SU-DHL-6 (cell line): ENCODE data around the gene LRRC17.

Source experiments
- H2AFZ ChIP-seq: fragments of 200-600 bp; sonication (generic); 2 replicates; pipeline ENCODE4 v1.6.1; 2014; ENCODE audit warnings: low read depth, mild to moderate bottlenecking, moderate library complexity, mixed read lengths, antibody characterized with exemption, low read length; ENCODE audit not compliant: severe bottlenecking
- H3F3A ChIP-seq: fragments of 200-600 bp; shearing (Covaris generic); 2 replicates; pipeline ENCODE4 v1.6.0; 2016; ENCODE audit warnings: antibody characterized with exemption, mild to moderate bottlenecking; ENCODE audit not compliant: insufficient read depth
- H3K27ac ChIP-seq: fragments of 200-600 bp; sonication (generic); 2 replicates; pipeline ENCODE4 v1.5.1; 2016; ENCODE audit warnings: low read depth, mild to moderate bottlenecking, low read length, moderate library complexity, mixed read lengths
- H3K27me3 ChIP-seq: fragments of 200-600 bp; sonication (generic), shearing (Covaris generic); 2 replicates; pipeline ENCODE4 v1.6.0; 2014; ENCODE audit warnings: mild to moderate bottlenecking, low read length
- H3K36me3 ChIP-seq: fragments of 200-600 bp; sonication (generic); 2 replicates; pipeline ENCODE4 v1.6.1; 2014; ENCODE audit warnings: mild to moderate bottlenecking, low read length, mixed read lengths
- H3K4me2 ChIP-seq: fragments of 300-600, 200-600 bp; shearing (Covaris generic), sonication (generic); 2 replicates; pipeline ENCODE4 v1.6.0; 2014; ENCODE audit warnings: low read length, low read depth, mild to moderate bottlenecking; ENCODE audit not compliant: poor library complexity, severe bottlenecking
- H3K4me3 ChIP-seq: fragments of 200-600 bp; sonication (generic); 2 replicates; pipeline ENCODE4 v1.5.1; 2014; ENCODE audit warnings: antibody characterized with exemption, low read length, mild to moderate bottlenecking, mixed read lengths; ENCODE audit not compliant: insufficient read depth, poor library complexity, severe bottlenecking
- H3K79me2 ChIP-seq: fragments of 200-600 bp; sonication (generic); 2 replicates; pipeline ENCODE4 v1.6.1; 2014; ENCODE audit warnings: mild to moderate bottlenecking, low read length, moderate library complexity; ENCODE audit not compliant: insufficient read depth
- H3K9ac ChIP-seq: fragments of 200-600 bp; sonication (generic); 2 replicates; pipeline ENCODE4 v1.7.0; 2014; ENCODE audit warnings: mild to moderate bottlenecking, low read length
- H3K9me2 ChIP-seq: fragments of 200-600 bp; sonication (generic); replicated peaks from 2 replicates; pipeline ENCODE4 v1.6.1; 2014; ENCODE audit warnings: low read length; ENCODE audit not compliant: insufficient read depth
- H3K9me3 ChIP-seq: fragments of 200-600 bp; sonication (generic); 2 replicates; pipeline ENCODE4 v1.6.1; 2014; ENCODE audit warnings: low read length, mixed read lengths; ENCODE audit not compliant: insufficient read depth
- H4K20me1 ChIP-seq: fragments of 200-600 bp; sonication (generic); 2 replicates; pipeline ENCODE4 v1.6.1; 2014; ENCODE audit warnings: low read depth, mild to moderate bottlenecking, antibody characterized with exemption, low read length, moderate library complexity, mixed read lengths
- CTCF ChIP-seq: fragments of 200-600 bp; sonication (generic); IDR thresholded peaks from one replicate; pipeline ENCODE4 v1.5.1; 2017; ENCODE audit warnings: antibody characterized with exemption, mild to moderate bottlenecking, low read length, moderate library complexity; ENCODE audit not compliant: insufficient read depth, poor library complexity, severe bottlenecking
- EZH2phosphoT487 ChIP-seq: fragments of 200-600 bp; sonication (generic), shearing (Covaris generic); conservative IDR thresholded peaks from 2 replicates; pipeline ENCODE4 v1.6.1; 2018; ENCODE audit warnings: mild to moderate bottlenecking, antibody characterized with exemption, low read length, moderate library complexity, mixed read lengths

The LRRC17 gene

GRCh38 chr7:102918845-102919244 is 6.0 kb downstream of the LRRC17 start:
- Histone ChIP-seq H3K27me3 (no peaks in the 10 kb centered on the region), H3K27ac (no peak overlapping the region), H3K9me3 (no peaks in the 10 kb centered on the region), H4K20me1 (no peaks in the 10 kb centered on the region), H3K79me2 (no peaks in the 10 kb centered on the region), H2AFZ (no peak overlapping the region), H3K9me2 (no peaks in the 10 kb centered on the region), H3K4me3 (no peak overlapping the region), H3K36me3 (no peaks in the 10 kb centered on the region), H3K9ac (no peak overlapping the region), H3F3A (no peaks in the 10 kb centered on the region), H3K4me2 (no peak overlapping the region)
- TF ChIP-seq CTCF (no peak), EZH2phosphoT487 (no peak)

- Histone ChIP-seq H3K4me3 (no peak overlapping the region), H3K36me3 (no peaks in the 10 kb centered on the region), H3F3A (no peaks in the 10 kb centered on the region), H3K27ac (no peak overlapping the region), H3K9me2 (no peaks in the 10 kb centered on the region), H3K4me2 (no peak overlapping the region), H3K9me3 (no peaks in the 10 kb centered on the region), H3K9ac (no peak overlapping the region), H3K79me2 (no peaks in the 10 kb centered on the region), H2AFZ (no peak overlapping the region), H4K20me1 (no peaks in the 10 kb centered on the region), H3K27me3 (no peaks in the 10 kb centered on the region)
- no peak for TF ChIP-seq CTCF
- no peak for TF ChIP-seq EZH2phosphoT487
These were observed 13.4 kb downstream of the LRRC17 start for GRCh38 chr7:102925976-102926782.

- Histone ChIP-seq H3K36me3 (no peaks in the 10 kb centered on the region), H3K79me2 (no peaks in the 10 kb centered on the region), H3K4me2 (no peak overlapping the region), H3K27ac (no peak overlapping the region), H3K9me3 (no peaks in the 10 kb centered on the region), H3K27me3 (no peaks in the 10 kb centered on the region), H4K20me1 (no peaks in the 10 kb centered on the region), H2AFZ (no peak overlapping the region), H3K9me2 (no peaks in the 10 kb centered on the region), H3K4me3 (no peak overlapping the region), H3K9ac (no peak overlapping the region), H3F3A (no peaks in the 10 kb centered on the region)
- no peak for TF ChIP-seq EZH2phosphoT487
- TF ChIP-seq CTCF: no peak
These were observed 14.0 kb downstream of the LRRC17 start for GRCh38 chr7:102926783-102927140.
